ENCODE data around the gene C2CD2L.

The C2CD2L gene

DNA sequence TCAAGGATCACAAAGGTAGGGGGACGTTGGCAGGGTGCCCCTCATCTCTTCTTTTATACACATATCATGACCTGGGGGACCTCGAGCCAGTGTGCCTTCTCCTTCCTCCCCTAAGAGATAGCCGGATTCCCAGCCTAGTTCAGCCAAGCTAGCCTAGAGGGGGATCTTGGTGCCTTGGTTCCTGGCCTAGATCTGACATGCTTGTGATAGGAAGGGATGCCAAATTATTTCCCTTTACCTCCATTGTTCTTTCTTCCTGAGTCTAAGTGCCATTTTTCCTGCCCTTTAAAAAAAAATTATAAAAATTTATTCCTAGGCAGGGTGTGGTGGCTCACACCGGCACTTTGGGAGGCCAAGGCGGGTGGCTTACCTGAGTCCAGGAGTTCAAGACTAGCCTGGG, 7.2 kb downstream of the C2CD2L start:
- TF ChIP-seq EZH2phosphoT487 (IDR thresholded peaks at IDR 0.05; ENCODE audit: borderline replicate concordance) (no peak), CTCF (conservative IDR thresholded peaks at IDR 0.05; ENCODE audit: low read length) (no peak)
- H3K9me2 ChIP-seq (replicated peaks; ENCODE audit: low read depth, low read length), result no peaks in the 10 kb centered on the region
- no peaks in the 10 kb centered on the region for H3K27me3 ChIP-seq (ENCODE audit: insufficient read depth, low read length, poor library complexity, severe bottlenecking)
- H4K20me1 ChIP-seq (ENCODE audit: insufficient read depth, low read length, poor library complexity, severe bottlenecking), result no peaks in the 10 kb centered on the region
- peaks cover 11% of the 10 kb centered on the region; the same call in 1 of the 2 replicates for H3K36me3 ChIP-seq (ENCODE audit: insufficient read depth, low read length)
- peaks cover 3% of the 10 kb centered on the region for H3F3A ChIP-seq (ENCODE audit: low read depth)
- no peaks in the 10 kb centered on the region for H3K9me3 ChIP-seq (ENCODE audit: insufficient read depth, low read depth, low read length)
- no peak overlapping the region for H2AFZ ChIP-seq (ENCODE audit: low read length)
- no peak overlapping the region for H3K4me2 ChIP-seq (ENCODE audit: low read depth, low read length, poor library complexity, severe bottlenecking)
- no peak overlapping the region for H3K4me3 ChIP-seq (ENCODE audit: low read length, poor library complexity, severe bottlenecking)
- peaks cover 8% of the 10 kb centered on the region for H3K79me2 ChIP-seq (ENCODE audit: insufficient read depth, low read length)
- H3K9ac ChIP-seq (ENCODE audit: low read depth, low read length, poor library complexity, severe bottlenecking), result no peak overlapping the region
- H3K4me1 ChIP-seq (ENCODE audit: insufficient read depth, low read length, poor library complexity, severe bottlenecking), result peaks cover 8% of the 10 kb centered on the region

GRCh38 chr11:119115484-119116234, 8.5 kb downstream of the C2CD2L start:
- Histone ChIP-seq H3K79me2 (ENCODE audit: insufficient read depth, low read length) (0 out of 2 replicates have a peak, but pooled peaks cover 5% of the 10 kb centered on the region), H3K4me3 (ENCODE audit: low read length, poor library complexity, severe bottlenecking) (no peak overlapping the region), H3F3A (ENCODE audit: low read depth) (peaks cover 3% of the 10 kb centered on the region), H3K27me3 (ENCODE audit: insufficient read depth, low read length, poor library complexity, severe bottlenecking) (no peaks in the 10 kb centered on the region), H3K9me2 (replicated peaks; ENCODE audit: low read depth, low read length) (no peaks in the 10 kb centered on the region), H3K36me3 (ENCODE audit: insufficient read depth, low read length) (peaks cover 11% of the 10 kb centered on the region; the same call in 1 of the 2 replicates), H3K4me1 (ENCODE audit: insufficient read depth, low read length, poor library complexity, severe bottlenecking) (peaks cover 4% of the 10 kb centered on the region), H3K9ac (ENCODE audit: low read depth, low read length, poor library complexity, severe bottlenecking) (no peak overlapping the region), H2AFZ (ENCODE audit: low read length) (no peak overlapping the region), H4K20me1 (ENCODE audit: insufficient read depth, low read length, poor library complexity, severe bottlenecking) (no peaks in the 10 kb centered on the region), H3K9me3 (ENCODE audit: insufficient read depth, low read depth, low read length) (no peaks in the 10 kb centered on the region), H3K4me2 (ENCODE audit: low read depth, low read length, poor library complexity, severe bottlenecking) (no peak overlapping the region)
- TF ChIP-seq EZH2phosphoT487 (IDR thresholded peaks at IDR 0.05; ENCODE audit: borderline replicate concordance) (no peak), CTCF (conservative IDR thresholded peaks at IDR 0.05; ENCODE audit: low read length) (no peak)

DNA sequence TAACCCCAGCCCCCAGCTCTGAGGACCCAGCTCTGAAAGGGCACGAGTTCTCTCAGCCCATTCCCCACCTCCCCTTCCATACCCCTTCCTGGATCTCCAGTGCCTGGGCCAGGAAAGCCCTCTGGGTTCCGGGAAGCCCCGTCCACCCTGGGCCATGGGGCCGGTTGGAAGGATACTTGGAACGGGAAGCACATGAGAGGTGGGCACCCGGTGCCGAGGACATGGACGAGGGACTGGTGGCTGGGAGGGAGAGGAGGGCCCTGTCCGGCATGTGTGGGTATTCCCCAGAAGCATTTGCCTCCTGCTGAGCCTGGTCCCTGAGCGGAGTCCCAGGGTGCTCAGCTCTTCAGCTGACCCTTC, 9.1 kb downstream of the C2CD2L start:
- no peaks in the 10 kb centered on the region for H3K9me2 ChIP-seq (replicated peaks; ENCODE audit: low read depth, low read length)
- no peak overlapping the region for H3K4me2 ChIP-seq (ENCODE audit: low read depth, low read length, poor library complexity, severe bottlenecking)
- H3K9ac ChIP-seq (ENCODE audit: low read depth, low read length, poor library complexity, severe bottlenecking), result no peak overlapping the region
- H3K9me3 ChIP-seq (ENCODE audit: insufficient read depth, low read depth, low read length), result no peaks in the 10 kb centered on the region
- H3K4me3 ChIP-seq (ENCODE audit: low read length, poor library complexity, severe bottlenecking), result no peak overlapping the region
- peaks cover 7% of the 10 kb centered on the region for H3K4me1 ChIP-seq (ENCODE audit: insufficient read depth, low read length, poor library complexity, severe bottlenecking)
- 0 out of 2 replicates have a peak, but pooled peaks cover 5% of the 10 kb centered on the region for H3K79me2 ChIP-seq (ENCODE audit: insufficient read depth, low read length)
- peaks cover 3% of the 10 kb centered on the region for H3F3A ChIP-seq (ENCODE audit: low read depth)
- TF ChIP-seq EZH2phosphoT487 (IDR thresholded peaks at IDR 0.05; ENCODE audit: borderline replicate concordance), result no peak
- no peak for TF ChIP-seq CTCF (conservative IDR thresholded peaks at IDR 0.05; ENCODE audit: low read length)
- H4K20me1 ChIP-seq (ENCODE audit: insufficient read depth, low read length, poor library complexity, severe bottlenecking), result no peaks in the 10 kb centered on the region
- H2AFZ ChIP-seq (ENCODE audit: low read length), result no peak overlapping the region
- peaks cover 11% of the 10 kb centered on the region; the same call in 1 of the 2 replicates for H3K36me3 ChIP-seq (ENCODE audit: insufficient read depth, low read length)
- H3K27me3 ChIP-seq (ENCODE audit: insufficient read depth, low read length, poor library complexity, severe bottlenecking), result no peaks in the 10 kb centered on the region

All from Loucy (cell line).